Mucosa of descending colon (tissue), 3 donors: Measurements from ENCODE around the gene CCDC181. TPM values are rescaled to one million over a fixed set of nuclear protein-coding genes. Genes with fewer than 3 reads are reported as not detected.

Experiments
- ATAC-seq: fragments of 200-7000 bp; cut with Tn5 transposase; one replicate; pipeline ENCODE4 v1.9.1; 2020; ENCODE audit warnings: mild to moderate bottlenecking, moderate library complexity
- DNase-seq, 3 donors: peaks; one replicate each; pipeline ENCODE4 v3.0.0-alpha.2; 2020
- H3K36me3 ChIP-seq: fragments of 200-600 bp; one replicate; pipeline ENCODE4 v1.8.0; 2021; ENCODE audit warnings: low read depth, mild to moderate bottlenecking
- H3K4me1 ChIP-seq: fragments of 200-600 bp; one replicate; pipeline ENCODE4 v1.8.0; 2021; ENCODE audit warnings: low read depth, mild to moderate bottlenecking
- H3K4me3 ChIP-seq: fragments of 200-600 bp; one replicate; pipeline ENCODE4 v1.8.0; 2021; ENCODE audit warnings: mild to moderate bottlenecking
- H3K9me3 ChIP-seq: fragments of 200-600 bp; one replicate; pipeline ENCODE4 v1.8.0; 2021; ENCODE audit warnings: mild to moderate bottlenecking
- CTCF ChIP-seq: fragments of 200-600 bp; IDR thresholded peaks from one replicate; pipeline ENCODE4 v1.8.0; 2022; ENCODE audit warnings: antibody characterized with exemption, mild to moderate bottlenecking
- intact Hi-C, 2 donors: fragments of 100-400 bp; cut with DNase I in 1 of 2; cut with micrococcal nuclease in 1 of 2; formaldehyde crosslinking; loops; one replicate each; pipeline versions ENCODE4 v1.11.0 to v1.11.1; 2022; cut with DNase I, micrococcal nuclease
- long read RNA-seq, 2 donors: library from polyadenylated mRNA; unstranded; transcript quantifications; one replicate each; pipeline ENCODE4 v2.0.0, GENCODE V29; 2019 to 2021
- total RNA-seq, 3 donors: library from RNA; stranded (reverse); fragmentation: NEBNext Ultra II Directional in 2 of 3; extraction: Animal tissue kit (Norgen Biotek cat#: 25700) in 2 of 3; gene quantifications; one replicate each; pipeline versions ENCODE4 v1.2.1 to v1.2.4, GENCODE V29; 2021 to 2023
- donor health status: DM: no; HTN: no; CAD: no; lungs with moderate emphysema.
- donor health status: DM: no; HTN: no; CAD: no.
- donor health status: DM: no; HTN: yes; CAD: no.

CCDC181 gene
- total RNA-seq, result under 1 TPM; 0.23 to 0.76 (median 0.27) TPM
- long read RNA-seq, donor 1, partial matches to known transcripts, result 0 of 3 reads
- long read RNA-seq, donor 1, other reads (novel, unspliced or antisense), result 1 of 3 reads
- long read RNA-seq, donor 2, result 0 reads

GRCh38 chr1:169427081-169427641 lies at the start of gene CCDC181:
Gene CCDC181, minus strand, starts transcription at chr1:169427474. Its CDS starts 2,547 bp downstream, at chr1:169424927.
- H3K4me3 ChIP-seq, result no peak within 1 kb of the TSS
- peak; percentile 24 for ATAC-seq
- intact Hi-C loops, result no loop called here
- H3K36me3 ChIP-seq, result no peaks in the 10 kb centered on the region
- H3K4me1 ChIP-seq, result peaks cover 6% of the 10 kb centered on the region
- no peak for DNase-seq
- H3K9me3 ChIP-seq, result no peaks in the 10 kb centered on the region
- no peak for TF ChIP-seq CTCF

GRCh38 chr1:169475806-169476387 lies 48.6 kb upstream of the CCDC181 start:
- ATAC-seq (no peak), DNase-seq (no peak)
- H3K9me3 ChIP-seq, result no peaks in the 10 kb centered on the region
- intact Hi-C loops, result no loop called here
- H3K4me3 ChIP-seq, result no peak overlapping the region
- H3K36me3 ChIP-seq, result no peaks in the 10 kb centered on the region
- TF ChIP-seq CTCF, result no peak
- H3K4me1 ChIP-seq, result no peaks in the 10 kb centered on the region

GRCh38 chr1:169474302-169474995 lies 47.2 kb upstream of the CCDC181 start:
- intact Hi-C loops, result no loop called here
- no peaks in the 10 kb centered on the region for H3K4me1 ChIP-seq
- no peak for DNase-seq
- no peak for ATAC-seq
- H3K9me3 ChIP-seq, result no peaks in the 10 kb centered on the region
- no peaks in the 10 kb centered on the region for H3K36me3 ChIP-seq
- H3K4me3 ChIP-seq, result no peak overlapping the region
- TF ChIP-seq CTCF, result no peak

GRCh38 chr1:169473347-169473746 lies 46.1 kb upstream of the CCDC181 start:
- Histone ChIP-seq H3K4me1 (no peaks in the 10 kb centered on the region), H3K9me3 (no peaks in the 10 kb centered on the region), H3K4me3 (no peak overlapping the region), H3K36me3 (no peaks in the 10 kb centered on the region)
- no peak for TF ChIP-seq CTCF
- DNase-seq, result no peak
- no peak for ATAC-seq
- intact Hi-C loops, result no loop called here

- Histone ChIP-seq H3K9me3 (no peaks in the 10 kb centered on the region), H3K4me1 (no peaks in the 10 kb centered on the region), H3K36me3 (no peaks in the 10 kb centered on the region), H3K4me3 (no peak overlapping the region)
- no peak for TF ChIP-seq CTCF
- ATAC-seq (no peak), DNase-seq (no peak)
- intact Hi-C loops, result no loop called here
Measured at GRCh38 chr1:169472738-169473137, 45.5 kb upstream of the CCDC181 start.
